HG02763 (cell line): ENCODE measurements around the gene PLXNB3.

ENCODE experiments used
- ATAC-seq: cut with Tn5 transposase; IDR thresholded peaks from one replicate; pipeline ENCODE4 v1.9.1; 2021; ENCODE audit warnings: mild to moderate bottlenecking, moderate library complexity; ENCODE audit not compliant: unreplicated experiment

The PLXNB3 gene

DNA sequence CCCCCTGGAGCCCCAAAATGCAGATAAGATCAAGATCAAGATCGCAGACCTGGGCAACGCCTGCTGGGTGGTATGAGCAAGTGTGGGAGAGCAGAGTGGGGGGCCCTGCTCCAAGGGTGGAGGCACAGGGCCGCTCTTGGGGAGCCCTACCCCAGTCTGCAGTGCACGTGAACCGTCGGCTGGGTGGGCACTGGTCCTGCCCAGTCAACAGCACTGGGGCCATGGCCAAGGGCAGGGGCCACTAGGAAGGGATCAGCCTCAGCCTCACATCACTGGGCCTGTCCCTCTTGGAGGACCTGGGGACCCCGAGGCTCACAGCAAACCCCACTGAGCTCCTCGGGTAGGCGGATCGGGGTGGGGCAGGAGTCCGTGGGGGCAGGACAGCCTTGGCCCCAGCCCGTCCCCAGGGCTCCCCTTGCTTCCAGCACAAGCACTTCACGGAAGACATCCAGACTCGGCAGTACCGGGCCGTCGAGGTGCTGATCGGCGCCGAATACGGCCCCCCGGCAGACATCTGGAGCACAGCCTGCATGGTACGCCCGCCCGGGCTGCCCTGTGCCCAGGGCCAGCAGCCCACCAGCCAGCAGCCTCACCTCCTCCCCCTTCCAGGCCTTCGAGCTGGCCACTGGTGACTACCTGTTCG lies 20.4 kb downstream of the PLXNB3 start:
- ATAC-seq = no peak

DNA sequence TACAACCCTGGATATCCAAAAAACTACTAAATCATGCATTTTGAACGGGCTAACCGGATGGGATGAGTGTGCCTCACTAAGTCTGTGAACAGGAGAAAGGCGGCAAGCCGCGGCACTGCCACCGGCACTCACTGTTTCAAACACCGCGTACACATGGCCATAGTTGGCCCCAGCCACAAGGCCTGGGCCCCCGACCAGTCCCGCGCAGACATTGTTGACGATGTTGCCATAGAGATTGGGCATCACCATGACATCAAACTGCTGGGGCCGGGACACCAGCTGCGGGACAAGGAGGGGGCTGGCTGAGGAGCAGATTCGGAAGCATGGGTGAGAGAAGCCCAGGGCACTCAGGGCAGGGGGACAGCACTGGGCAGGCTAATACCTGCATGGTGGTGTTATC lies 22.6 kb downstream of the PLXNB3 start:
- no peak for ATAC-seq

DNA sequence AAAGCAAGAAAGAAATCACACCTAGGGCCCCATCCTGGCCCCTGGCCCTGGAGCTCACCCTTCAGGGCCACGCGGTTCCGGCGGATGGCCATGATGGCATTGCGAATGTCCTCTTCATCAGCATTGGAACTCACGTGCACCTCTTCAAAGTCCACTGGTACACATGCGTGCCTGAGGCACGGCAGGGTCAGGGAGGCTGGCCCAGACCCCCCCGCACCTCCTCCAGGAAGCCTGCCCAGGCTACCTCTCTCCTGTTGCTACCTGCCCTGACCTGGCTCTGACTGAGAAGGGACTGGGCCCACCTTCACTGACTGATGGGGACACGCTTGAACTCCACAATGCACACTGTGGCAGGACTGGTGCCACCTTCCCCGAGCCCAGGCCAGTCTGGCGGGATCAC lies 25.6 kb downstream of the PLXNB3 start:
- ATAC-seq = no peak

- no peak for ATAC-seq
These were observed 27.2 kb downstream of the PLXNB3 start for GRCh38 chrX:153791104-153791852.

DNA sequence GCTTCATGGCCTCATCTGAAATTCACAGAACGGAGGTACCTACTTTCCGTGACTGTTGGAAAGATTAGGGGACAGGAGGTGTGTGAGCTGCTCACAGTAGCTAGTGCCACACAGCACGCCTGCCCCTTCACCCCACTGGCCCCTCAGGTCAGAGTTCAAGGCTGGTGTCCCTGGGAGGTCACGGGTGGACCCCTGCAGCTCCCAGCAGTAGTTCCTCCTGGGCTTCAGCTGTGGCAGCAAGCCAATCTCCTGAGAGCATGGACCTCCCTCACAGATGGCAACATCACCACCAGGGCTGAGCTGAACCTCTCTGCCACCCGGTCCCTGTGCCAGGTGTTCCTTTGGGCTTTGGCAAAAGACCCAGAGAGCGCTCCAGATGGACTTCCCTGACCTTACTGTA lies 28.3 kb downstream of the PLXNB3 start:
- no peak for ATAC-seq

GRCh38 chrX:153793291-153793690 lies 29.2 kb downstream of the PLXNB3 start:
- no peak for ATAC-seq

DNA sequence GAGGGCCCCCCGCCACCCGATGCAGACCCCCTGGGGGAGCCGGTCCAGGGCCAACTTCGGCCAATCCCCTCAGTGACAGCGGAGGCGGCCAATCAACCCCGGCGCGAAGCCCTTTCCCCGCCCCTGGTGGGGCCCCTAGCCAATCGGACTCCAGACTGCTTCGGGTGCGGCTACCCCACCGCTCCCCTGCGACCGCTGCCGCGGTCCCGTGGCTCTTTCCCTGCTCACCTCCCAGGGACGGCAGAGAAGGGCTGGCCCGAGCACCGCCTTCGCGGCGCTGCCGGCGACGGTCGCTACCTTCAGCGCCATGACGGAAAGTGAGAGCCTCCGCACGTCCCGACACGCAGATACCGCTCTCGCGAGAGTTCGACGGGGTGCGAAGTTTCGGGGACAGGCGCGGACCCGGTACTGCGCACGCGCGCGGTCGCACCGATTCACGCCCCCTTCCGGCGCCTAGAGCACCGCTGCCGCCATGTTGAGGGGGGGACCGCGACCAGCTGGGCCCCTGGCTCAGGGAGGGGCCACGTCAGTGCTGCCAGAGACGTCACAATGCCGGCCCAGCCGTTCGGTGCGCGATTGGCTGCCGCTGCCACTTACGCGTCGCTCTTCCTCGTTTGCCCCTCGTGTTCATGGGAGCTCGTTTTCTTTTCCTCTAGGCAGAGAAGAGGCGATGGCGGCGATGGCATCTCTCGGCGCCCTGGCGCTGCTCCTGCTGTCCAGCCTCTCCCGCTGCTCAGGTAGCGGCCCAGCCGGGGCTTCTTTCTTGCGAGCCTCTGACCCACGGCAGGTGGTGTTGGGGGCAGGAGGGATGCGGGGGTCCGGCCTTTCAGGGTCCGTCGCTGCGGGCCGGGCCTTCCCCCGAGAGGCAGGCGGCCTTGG lies 30.2 kb downstream of the PLXNB3 start, which contains the start of the genes IDH3G and SSR4:
TSS of gene IDH3G (minus strand) at position 358 of the 879 bp plus-strand sequence. CDS start at position 309, 49 bp downstream.
TSS of gene SSR4 (plus strand) at position 651 of the 879 bp plus-strand sequence. CDS start at position 671, 20 bp downstream.
- peak; percentile 88 for ATAC-seq

GRCh38 chrX:153794897-153795816 lies 31.1 kb downstream of the PLXNB3 start:
- ATAC-seq = no peak

GRCh38 chrX:153797415-153798015 lies 33.5 kb downstream of the PLXNB3 start:
- ATAC-seq = no peak

DNA sequence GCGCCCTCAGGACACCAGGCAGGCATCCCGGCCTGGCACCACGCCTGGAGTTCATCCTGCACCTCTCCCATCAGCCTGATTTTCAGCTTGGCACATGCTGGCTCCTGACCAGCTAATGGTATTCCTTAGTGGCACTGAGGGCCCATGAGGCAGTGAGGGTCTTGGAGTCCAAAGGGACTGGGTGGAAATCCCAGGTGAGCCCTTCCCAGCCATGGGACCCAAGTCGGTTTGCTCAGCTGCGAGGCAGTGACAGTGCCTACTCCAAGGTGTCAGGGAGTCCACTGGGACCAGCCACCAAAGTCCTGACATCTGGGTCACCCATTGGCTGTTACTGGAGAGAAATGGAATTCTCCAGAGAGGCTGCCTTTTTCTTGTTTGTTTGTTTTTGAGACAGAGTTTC lies 35.3 kb downstream of the PLXNB3 start:
- no peak for ATAC-seq

- ATAC-seq = no peak
These were observed 36.2 kb downstream of the PLXNB3 start for GRCh38 chrX:153800177-153800722.

GRCh38 chrX:153800746-153801145 lies 36.7 kb downstream of the PLXNB3 start:
- ATAC-seq = no peak

DNA sequence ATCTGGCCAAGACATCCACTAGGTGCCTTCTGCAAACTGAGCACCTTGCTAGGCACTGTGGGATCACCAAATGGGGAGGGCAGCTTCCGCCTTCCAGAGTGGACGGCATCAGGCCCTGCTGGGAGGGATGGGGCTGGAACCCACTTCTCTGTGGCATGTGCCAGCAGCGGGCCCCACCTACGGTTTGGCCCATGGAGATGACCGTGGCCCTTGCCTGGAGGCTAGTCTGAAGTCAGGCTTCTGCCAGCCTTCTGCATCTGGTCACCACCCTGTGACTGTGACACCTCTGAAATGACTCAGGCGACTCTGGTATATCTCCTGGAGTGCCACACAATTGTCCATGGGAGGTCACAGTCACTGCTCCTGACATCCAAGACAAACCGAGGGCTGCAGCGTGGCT lies 37.6 kb downstream of the PLXNB3 start:
- no peak for ATAC-seq

DNA sequence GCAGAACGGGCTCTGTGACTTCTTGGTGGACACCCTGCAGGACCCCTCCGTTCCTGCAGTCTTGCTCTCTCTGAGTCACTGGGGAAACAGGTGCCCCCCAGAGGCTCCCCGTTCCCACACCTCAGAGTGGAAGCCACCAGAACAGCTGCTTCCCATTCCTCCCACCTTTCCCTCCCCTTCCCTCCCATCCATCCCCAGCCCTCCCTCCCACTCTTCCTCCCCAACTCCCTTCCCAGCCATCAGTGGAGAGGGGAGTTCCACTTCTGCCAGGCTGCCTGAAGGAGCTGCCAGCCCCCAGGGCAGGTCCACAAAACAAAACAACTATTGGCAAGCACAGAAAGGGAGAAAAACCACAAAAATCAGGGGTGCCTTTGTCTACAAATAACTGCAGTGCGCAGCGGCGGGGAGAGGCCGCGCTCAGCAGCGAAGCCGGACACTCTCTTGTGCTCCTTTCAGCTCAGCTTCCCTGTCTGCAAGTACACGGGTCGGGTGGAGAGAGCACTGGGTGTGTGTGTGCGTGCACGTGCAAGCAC lies 38.5 kb downstream of the PLXNB3 start:
- no peak for ATAC-seq

- no peak for ATAC-seq
These were observed 39.4 kb downstream of the PLXNB3 start for GRCh38 chrX:153803211-153804099.

DNA sequence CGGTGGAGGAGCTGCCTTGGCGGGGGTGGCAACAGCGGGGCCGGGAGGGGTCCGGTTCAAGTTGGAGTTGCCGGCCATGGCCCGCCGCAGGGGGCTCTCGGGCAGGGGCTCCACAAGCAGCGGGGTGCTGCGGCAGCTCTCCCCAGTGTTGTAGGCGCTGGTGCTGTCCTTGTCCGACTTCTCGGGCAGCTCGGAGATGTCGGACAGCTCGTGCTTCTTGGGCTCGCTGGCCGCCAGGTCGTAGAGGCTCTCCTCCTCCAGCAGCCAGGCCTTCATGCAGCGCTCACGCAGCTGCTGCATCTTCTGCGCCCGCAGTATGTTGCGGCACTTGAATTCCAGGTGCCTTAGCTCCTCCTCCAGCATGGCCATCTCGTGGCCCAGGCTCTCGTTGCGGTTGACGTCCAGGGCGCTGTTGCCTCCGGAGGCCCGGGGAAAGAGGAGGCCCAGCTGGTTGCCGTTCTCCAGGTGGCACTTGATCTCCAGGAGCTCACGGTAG lies 40.1 kb downstream of the PLXNB3 start:
- ATAC-seq = no peak

- ATAC-seq = no peak
These were observed 40.6 kb downstream of the PLXNB3 start for GRCh38 chrX:153804621-153805020.

- no peak for ATAC-seq
These were observed 41.4 kb downstream of the PLXNB3 start for GRCh38 chrX:153805436-153805835.
